GM18868 (cell line): Measurements from ENCODE around the gene PXYLP1.

Source experiments
- ATAC-seq: cut with Tn5 transposase; IDR thresholded peaks from one replicate; pipeline ENCODE4 v1.9.1; 2021; ENCODE audit warnings: mild to moderate bottlenecking, moderate library complexity; ENCODE audit not compliant: unreplicated experiment

PXYLP1 gene

GRCh38 chr3:141248064-141248463 is 16.4 kb downstream of the PXYLP1 start:
- no peak for ATAC-seq

DNA sequence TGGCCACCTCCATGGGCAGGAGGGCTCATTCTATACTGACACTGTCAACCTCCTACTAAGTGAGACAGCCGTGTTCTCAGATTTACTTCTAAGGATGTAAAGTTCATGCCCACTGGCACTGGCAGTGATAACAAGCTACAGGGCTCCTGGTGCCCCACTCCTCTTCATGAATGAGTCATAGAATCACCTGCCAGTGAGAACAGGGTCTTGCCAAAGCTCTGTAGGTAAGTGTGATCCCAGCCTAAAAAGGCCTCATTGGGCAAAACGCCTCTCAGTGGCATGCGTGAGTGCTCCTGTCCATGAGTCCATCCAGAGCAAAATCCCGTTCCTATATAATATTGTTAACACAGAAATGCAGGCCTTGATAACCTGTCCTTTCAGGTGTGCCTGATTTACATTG is 17.4 kb downstream of the PXYLP1 start:
- no peak for ATAC-seq

GRCh38 chr3:141250342-141250741 is 18.7 kb downstream of the PXYLP1 start:
- ATAC-seq, result no peak

GRCh38 chr3:141250828-141251227 is 19.2 kb downstream of the PXYLP1 start:
- ATAC-seq, result no peak

DNA sequence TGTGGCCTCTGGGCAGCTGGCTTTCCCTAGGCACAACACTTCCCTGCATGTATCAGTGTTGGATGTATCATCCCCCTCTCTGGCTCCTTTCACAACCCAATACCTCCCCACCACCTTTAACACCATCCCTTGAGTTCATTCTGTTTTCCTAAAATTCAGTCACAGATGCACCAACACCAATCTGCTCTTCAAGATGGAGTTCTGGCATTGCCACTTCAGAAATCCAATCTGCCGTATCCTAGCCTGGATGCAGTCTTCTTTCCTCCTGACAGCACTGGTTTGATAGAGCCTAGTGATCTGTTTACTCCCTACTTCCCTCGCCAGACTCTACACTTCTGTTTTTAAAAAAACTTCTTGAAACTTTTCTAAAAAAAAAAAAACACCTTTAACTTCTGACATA is 21.7 kb downstream of the PXYLP1 start:
- ATAC-seq, result no peak

- ATAC-seq, result no peak
These were observed 22.2 kb downstream of the PXYLP1 start for GRCh38 chr3:141253811-141254210.

DNA sequence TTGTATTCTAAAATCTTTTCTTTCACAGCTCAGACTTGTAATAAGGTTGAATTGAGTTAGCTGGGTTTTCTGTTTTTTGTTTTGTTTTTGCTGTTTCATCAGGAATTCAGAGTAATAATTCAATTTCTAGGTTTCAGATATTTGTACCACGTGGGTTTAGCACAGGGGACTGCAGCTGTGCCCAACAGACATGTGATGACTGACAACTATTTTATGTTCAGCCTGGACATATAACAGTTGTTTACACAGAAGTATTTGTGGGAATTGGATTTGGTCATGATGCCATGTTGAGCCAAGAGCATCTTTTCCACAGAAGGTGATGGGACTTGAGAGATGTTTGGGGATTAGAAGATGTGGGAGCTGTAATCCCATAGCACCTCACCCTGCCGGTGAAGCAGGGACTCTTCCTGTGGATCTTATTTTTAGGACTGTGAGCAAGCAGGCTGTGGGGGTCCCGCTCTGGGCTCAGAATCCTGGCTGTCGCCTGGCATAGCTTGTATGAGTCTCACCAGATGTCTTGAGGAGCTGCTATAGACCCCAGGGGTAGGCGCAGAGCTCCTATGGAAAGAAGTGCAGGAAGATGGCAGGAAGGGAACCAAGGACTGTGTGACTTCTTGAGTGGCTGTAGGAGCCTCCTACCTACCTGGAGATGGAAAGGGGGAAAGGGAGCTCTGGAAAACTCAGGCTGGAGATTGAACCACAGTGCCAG is 23.7 kb downstream of the PXYLP1 start:
- no peak for ATAC-seq

DNA sequence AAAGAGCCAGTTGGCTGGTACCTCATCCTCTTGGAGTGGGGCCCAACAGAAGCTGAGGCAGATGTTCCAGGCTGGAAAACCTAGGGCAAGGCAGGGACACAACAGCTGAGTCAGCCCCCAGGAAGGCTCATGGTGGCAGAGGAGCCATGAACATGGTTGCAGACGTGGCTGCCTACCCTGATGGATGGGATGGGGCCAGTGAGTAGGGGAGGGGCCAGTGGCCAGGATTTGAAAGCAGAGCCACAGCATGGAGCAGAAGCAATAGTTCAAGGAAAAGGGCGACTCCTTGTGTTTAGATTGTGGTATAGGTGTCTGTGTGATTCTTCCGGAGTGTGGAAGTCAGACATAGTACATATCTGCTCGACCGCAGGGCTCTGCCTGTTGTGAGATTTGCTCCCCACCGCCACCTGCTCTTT is 24.2 kb downstream of the PXYLP1 start:
- no peak for ATAC-seq

GRCh38 chr3:141256820-141257219 is 25.2 kb downstream of the PXYLP1 start:
- no peak for ATAC-seq

DNA sequence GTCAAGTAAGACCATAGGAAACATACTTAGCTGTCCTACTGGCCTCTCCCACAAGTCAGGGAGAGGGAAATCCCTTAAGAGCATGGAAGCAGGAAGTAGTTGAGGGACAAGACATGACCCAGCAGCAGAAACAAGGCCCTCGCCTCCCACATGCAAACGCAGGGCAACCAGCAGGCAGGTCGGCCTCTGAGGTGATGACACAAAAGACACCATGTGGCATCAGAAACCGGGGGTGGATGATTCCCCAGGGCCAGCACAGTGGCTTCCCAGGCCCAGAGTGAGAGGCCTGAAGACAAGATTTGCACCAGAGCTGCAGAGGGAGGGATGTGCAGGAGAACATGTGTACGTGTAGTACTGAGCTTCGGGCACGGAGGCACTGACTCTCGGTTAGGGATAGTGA is 26.3 kb downstream of the PXYLP1 start:
- ATAC-seq, result no peak

- no peak for ATAC-seq
These were observed 27.3 kb downstream of the PXYLP1 start for GRCh38 chr3:141258973-141259372.

- ATAC-seq, result no peak
These were observed 28.4 kb downstream of the PXYLP1 start for GRCh38 chr3:141259821-141260629.

- ATAC-seq, result no peak
These were observed 29.0 kb downstream of the PXYLP1 start for GRCh38 chr3:141260630-141260927.

DNA sequence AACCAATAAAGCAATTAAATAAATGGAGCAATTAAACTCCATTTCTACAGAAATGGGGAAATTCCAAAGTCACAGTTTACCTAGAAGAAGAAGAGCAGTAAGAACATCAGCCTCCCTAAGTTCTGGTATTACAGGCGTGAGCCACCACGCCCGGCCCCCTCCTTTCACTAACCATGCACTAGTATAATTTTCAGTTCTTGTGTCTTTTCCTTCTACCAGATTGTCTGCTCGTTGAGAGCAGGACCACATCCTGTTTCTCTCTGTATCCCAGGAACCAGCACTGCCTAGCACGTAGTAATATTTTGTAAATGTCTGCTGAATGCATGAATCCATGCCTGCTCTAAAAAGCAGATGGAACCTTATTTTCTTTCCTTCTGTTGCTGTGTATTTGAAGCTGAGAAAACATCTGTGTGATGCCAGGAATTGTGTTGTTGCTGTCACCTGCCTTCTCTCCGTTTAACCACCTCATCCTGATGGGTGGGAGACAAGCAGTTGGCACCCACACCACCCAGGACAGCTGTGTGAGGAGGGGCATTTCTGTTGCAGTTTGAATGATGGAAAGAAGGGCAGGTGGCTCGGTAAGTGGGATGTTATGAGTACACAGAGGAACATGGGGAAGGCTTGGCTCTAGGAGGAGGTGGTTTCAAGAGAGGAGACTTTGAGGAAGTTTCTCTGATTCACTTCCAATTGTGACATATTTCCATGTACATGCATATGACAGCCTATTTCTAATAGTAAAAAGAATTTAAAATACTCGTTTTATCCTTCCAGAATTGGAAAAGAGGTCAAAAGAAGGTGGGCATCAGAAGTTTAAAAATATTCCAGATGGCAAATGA is 30.1 kb downstream of the PXYLP1 start:
- ATAC-seq, result no peak

DNA sequence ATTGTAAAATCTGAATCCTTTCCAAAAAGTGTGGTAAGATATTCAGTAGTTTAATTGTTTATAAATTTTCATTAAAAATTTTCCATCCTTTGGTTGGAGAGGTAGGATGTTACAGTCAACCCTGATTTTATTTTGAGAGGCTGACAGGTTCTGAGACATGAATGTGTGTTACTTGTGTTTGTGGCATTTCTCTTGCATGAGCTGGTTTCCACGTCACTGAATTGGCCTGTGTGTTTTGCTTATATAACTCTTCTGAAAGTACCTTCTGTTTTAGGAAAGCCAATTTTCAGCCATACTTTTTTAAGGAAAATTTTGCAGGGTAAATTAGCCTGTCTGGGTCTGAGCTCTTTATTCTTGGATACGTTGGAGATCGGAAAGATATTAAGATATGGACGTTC is 30.7 kb downstream of the PXYLP1 start:
- ATAC-seq, result no peak

DNA sequence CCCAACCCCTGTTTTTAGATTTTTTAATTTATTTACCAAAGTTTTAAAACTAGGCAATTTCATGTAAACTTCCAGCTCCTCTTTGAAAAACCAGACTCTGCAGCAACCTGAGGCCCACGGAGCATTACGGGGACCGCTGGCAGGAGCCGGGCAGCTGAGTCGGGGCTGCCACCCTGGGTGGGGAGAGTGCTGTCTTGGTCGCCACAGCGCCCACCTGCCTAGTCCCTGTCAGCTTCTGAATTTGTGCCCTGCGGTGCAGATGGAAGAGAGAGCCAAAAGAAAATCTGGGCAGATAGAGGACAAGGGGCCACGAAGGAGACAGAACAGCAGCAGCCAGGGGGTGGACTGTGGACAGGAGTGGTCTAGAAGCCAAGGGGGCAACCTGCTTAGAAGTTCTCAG is 34.6 kb downstream of the PXYLP1 start:
- no peak for ATAC-seq

- ATAC-seq, result peak; percentile 75
These were observed 35.4 kb downstream of the PXYLP1 start for GRCh38 chr3:141266797-141267555.

DNA sequence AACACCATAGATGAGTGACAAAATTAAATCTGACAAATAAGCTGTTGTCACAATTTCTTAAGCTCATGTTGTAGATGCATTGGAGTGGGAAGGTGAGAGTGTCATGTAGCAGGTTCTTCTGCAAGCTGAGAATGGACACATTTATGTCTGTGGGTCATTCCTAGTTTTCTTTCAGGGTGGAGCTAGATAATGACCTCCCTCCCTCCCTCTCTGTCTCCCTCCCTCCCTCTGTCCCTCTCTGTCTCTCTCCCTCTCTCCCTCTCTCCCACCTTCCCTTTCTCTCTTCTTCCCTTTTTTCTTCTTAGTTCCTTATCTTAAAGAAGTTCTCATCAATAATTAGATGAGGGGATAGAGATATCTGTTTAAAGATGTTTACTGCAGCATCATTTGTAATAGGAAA is 36.0 kb downstream of the PXYLP1 start:
- ATAC-seq, result no peak

DNA sequence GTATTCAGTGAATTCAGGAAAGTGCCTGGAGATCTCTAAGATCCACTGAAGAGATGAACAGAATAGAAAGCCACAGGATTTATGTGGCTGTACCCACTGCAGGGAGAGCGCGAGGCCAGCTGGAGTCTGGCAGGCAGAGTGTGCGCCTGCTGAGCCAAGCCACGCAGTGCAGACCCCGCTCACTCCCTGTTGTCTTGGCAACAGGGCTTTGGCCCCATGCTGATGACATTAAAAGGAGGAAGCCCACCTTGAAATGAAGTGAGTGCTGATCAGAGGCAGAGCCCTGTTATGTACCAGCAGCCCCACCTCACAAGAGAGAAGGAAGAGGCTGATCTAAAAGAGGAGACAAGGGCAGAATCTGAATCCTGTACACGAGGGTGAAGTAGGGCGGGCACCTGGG is 36.7 kb downstream of the PXYLP1 start:
- no peak for ATAC-seq

DNA sequence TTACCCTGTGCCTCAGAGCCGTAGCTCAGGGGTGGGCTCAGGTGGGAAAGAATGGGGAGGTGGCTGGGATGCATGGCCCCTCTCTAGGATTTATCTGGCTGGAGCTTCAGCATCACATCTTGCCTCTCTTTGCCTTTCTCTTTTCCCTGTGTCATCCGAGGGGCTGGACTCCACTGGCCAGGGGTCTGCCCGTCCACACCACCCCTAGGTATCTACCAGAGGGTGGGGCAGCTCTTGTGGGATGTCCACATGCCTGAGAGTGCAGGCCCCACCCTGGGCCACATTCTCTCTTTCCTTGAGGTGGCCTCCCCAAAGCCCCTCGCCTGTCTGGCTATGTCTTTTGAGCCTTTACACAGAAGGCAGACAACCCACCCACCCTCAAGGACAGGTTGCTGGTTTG is 37.2 kb downstream of the PXYLP1 start:
- no peak for ATAC-seq

GRCh38 chr3:141269961-141270360 is 38.3 kb downstream of the PXYLP1 start:
- no peak for ATAC-seq
